Left lung (tissue), 10 donors: ENCODE data around the gene EEF1G. TPM values are rescaled to one million over a fixed set of nuclear protein-coding genes. Genes with fewer than 3 reads are reported as not detected.

Source experiments
- ATAC-seq: fragments of 200-7000 bp; cut with Tn5 transposase; one replicate; pipeline ENCODE4 v1.9.1; 2020; ENCODE audit warnings: moderate library complexity
- DNase-seq, 4 donors: peaks; one replicate each; pipeline ENCODE4 v3.0.0-alpha.2; 2013 to 2020
- H3K27ac ChIP-seq, 2 donors: fragments of 200-600 bp; sonication (generic) in 1 of 2; one replicate each; pipeline versions ENCODE4 v1.5.0 to v1.8.0; 2020 to 2021
- H3K27me3 ChIP-seq, 2 donors: fragments of 200-600 bp; sonication (generic) in 1 of 2; one replicate each; pipeline versions ENCODE4 v1.5.0 to v1.8.0; 2020 to 2021
- H3K36me3 ChIP-seq, 2 donors: fragments of 200-600 bp; sonication (generic) in 1 of 2; one replicate each; pipeline versions ENCODE4 v1.5.0 to v1.8.0; 2020 to 2021
- H3K4me1 ChIP-seq, 2 donors: fragments of 200-600 bp; one replicate each; pipeline ENCODE4 v1.8.0; 2021
- H3K4me3 ChIP-seq, 2 donors: fragments of 200-600 bp; sonication (generic) in 1 of 2; one replicate each; pipeline versions ENCODE4 v1.5.0 to v1.8.0; 2020 to 2021; ENCODE audit warnings: mild to moderate bottlenecking in 1 of 2
- H3K9me3 ChIP-seq, 2 donors: fragments of 200-600 bp; sonication (generic) in 1 of 2; one replicate each; pipeline versions ENCODE4 v1.5.0 to v1.8.0; 2020 to 2021
- CTCF ChIP-seq, 2 donors: fragments of 200-600 bp; sonication (generic) in 1 of 2; IDR thresholded peaks; one replicate each; pipeline versions ENCODE4 v1.5.0 to v1.8.0; 2021; ENCODE audit warnings: antibody characterized with exemption in 2 of 2
- intact Hi-C, 2 donors: fragments of 100-400 bp; cut with DNase I; formaldehyde crosslinking; loops; one replicate each; pipeline versions ENCODE4 v1.11.2 to v1.14.2; 2022
- polyA plus RNA-seq, 6 donors: library from polyadenylated mRNA; unstranded; fragments of 120-200 nt; gene quantifications; one replicate each; pipeline ENCODE4 v1.2.1, GENCODE V29; 2013; ENCODE audit not compliant: insufficient read length in 6 of 6
- total RNA-seq, 2 donors: library from RNA; stranded (reverse); fragmentation: NEBNext Ultra II Directional; extraction: Animal tissue kit (Norgen Biotek cat#: 25700); gene quantifications; one replicate each; pipeline ENCODE4 v1.2.1, GENCODE V29; 2021
- donor health status: DM: no; HTN: yes; CAD: no.
- donor health status: DM: no; HTN: no; CAD: no.

Gene EEF1G
- total and polyA plus RNA-seq, 8 donors = 973 to 2,492 (median 2,240) TPM

GRCh38 chr11:62559204-62559603 is 14.5 kb downstream of the EEF1G start:
- TF ChIP-seq CTCF (IDR thresholded peaks at IDR 0.05) = no peak
- ATAC-seq (no peak), DNase-seq (no peak)
- no peaks in the 10 kb centered on the region for H3K27me3 ChIP-seq
- H3K4me1 ChIP-seq = peaks cover 35 to 70% of the 10 kb centered on the region in 2 donors
- intact Hi-C loops = no loop called here
- no peak overlapping the region for H3K4me3 ChIP-seq
- H3K9me3 ChIP-seq = no peaks in the 10 kb centered on the region
- no peak overlapping the region for H3K27ac ChIP-seq
- peaks cover 0 to 71% of the 10 kb centered on the region in 2 donors for H3K36me3 ChIP-seq

GRCh38 chr11:62558669-62559068 is 15.0 kb downstream of the EEF1G start:
- Histone ChIP-seq H3K9me3 (no peaks in the 10 kb centered on the region), H3K4me3 (no peak overlapping the region), H3K4me1 (peaks cover 40 to 75% of the 10 kb centered on the region in 2 donors), H3K36me3 (peaks cover 0 to 66% of the 10 kb centered on the region in 2 donors), H3K27me3 (no peaks in the 10 kb centered on the region), H3K27ac (peak overlapping the region in 1 of 2 donors; percentile 1)
- DNase-seq (peak in 1 of 4 donors; percentile 32), ATAC-seq (no peak)
- intact Hi-C loops = no loop called here
- TF ChIP-seq CTCF (IDR thresholded peaks at IDR 0.05) = no peak

DNA sequence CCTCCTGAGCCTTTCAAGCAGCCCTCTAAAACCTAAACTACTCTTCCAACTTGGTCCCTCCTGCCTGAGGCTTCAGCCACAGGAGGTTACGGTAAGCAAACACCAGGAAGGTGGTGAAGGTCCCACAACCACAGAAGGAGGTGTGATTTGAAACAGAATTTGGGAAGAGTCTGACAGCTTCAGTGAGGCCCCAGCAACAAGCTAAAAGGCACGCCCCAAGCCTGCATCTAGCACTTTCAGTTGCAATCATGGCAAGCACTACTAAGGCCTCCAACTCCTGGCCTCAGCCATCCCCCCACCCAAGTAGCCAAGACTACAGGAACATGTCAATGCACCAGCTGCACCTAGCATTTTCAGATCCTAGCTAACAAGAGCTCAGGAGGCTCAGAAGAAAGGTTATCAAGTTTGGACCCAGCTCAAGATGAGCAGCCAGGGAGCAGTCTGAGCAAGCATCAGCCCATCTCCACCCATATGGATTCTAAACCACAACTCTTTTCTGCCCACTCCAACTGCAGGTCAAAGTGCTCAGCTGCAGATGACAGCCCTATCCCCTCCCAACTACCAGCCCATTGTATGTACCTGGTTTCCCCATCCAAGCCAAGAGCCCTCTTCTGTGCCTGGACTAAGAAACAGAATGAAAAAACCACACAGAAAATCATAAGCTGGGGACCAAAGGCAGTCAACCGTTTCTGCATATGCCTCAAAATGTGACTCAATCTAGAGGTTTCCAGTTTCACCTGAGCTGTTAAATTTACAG is 16.6 kb downstream of the EEF1G start:
- Histone ChIP-seq H3K27me3 (no peaks in the 10 kb centered on the region), H3K36me3 (peaks cover 0 to 50% of the 10 kb centered on the region in 2 donors), H3K4me1 (peaks cover 55 to 90% of the 10 kb centered on the region in 2 donors), H3K27ac (peak overlapping the region; percentile 95 to 97), H3K4me3 (no peak overlapping the region), H3K9me3 (no peaks in the 10 kb centered on the region)
- intact Hi-C loops = no loop called here
- DNase-seq (peak in 1 of 4 donors; percentile 11), ATAC-seq (no peak)
- TF ChIP-seq CTCF (IDR thresholded peaks at IDR 0.05) = no peak

DNA sequence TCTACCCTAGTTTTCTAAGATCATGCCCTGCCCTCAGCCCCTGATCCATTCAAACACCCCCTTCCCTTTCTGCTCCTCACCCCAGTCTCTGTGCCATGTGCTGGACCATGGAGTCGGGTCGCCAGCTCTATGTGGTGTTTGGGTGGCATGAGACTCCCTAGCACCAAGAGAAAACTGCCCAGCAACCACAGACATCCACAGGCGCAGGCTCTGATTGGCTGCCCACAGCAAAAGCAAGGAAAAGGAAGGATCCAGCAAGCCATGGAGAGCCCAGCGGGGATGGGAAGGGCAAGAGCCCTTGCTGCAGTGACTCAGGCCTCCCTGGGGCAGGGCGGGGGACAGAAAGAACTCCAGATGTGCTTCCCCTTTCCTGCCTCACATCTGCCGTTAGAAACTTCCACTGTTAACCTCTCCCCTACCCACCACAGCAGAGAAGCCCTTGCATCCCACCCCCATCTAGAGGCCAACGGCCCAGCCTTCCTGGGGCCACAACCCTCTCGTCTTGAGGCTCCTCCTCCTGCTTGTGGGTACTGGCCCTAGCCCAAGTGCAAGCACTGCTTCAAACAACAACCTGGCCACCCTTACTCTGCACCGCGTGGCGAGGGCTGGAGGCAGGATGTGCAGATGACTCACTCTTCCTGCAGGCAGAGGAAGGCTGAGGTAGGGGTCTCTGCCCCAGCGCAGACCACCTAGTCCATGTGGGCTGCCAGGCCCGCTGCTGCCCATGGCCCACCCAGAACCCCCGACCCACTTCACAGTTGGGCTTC is 17.4 kb downstream of the EEF1G start:
- ATAC-seq (peak; percentile 66), DNase-seq (peak in 3 of 4 donors; percentile 86 to 93 (median 93))
- intact Hi-C loops = no loop called here
- Histone ChIP-seq H3K36me3 (peaks cover 0 to 42% of the 10 kb centered on the region in 2 donors), H3K27me3 (no peaks in the 10 kb centered on the region), H3K9me3 (no peaks in the 10 kb centered on the region), H3K4me1 (peaks cover 62 to 96% of the 10 kb centered on the region in 2 donors), H3K27ac (peak overlapping the region; percentile 95 to 97), H3K4me3 (peak overlapping the region in 1 of 2 donors; percentile 6)
- TF ChIP-seq CTCF (IDR thresholded peaks at IDR 0.05) = no peak
